DMS79 treated with DMSO at 0.1 percent for 48 hours (cell line): Measurements from ENCODE around the gene ALAS1.

ENCODE experiments used
- DNase-seq: peaks from one replicate; lab custom pipeline; 2025; lab: John Stamatoyannopoulos, UW

Gene ALAS1

GRCh38 chr3:52249683-52250082, 51.7 kb downstream of the ALAS1 start:
- DNase-seq, result no peak

- no peak for DNase-seq
Observed at GRCh38 chr3:52250122-52250521, 52.2 kb downstream of the ALAS1 start.

GRCh38 chr3:52253314-52254304, 55.6 kb downstream of the ALAS1 start:
- no peak for DNase-seq

- no peak for DNase-seq
Observed at GRCh38 chr3:52254608-52255007, 56.6 kb downstream of the ALAS1 start.

- no peak for DNase-seq
Observed at GRCh38 chr3:52256159-52256558, 58.2 kb downstream of the ALAS1 start.

GRCh38 chr3:52256622-52257021, 58.7 kb downstream of the ALAS1 start:
- DNase-seq, result no peak

GRCh38 chr3:52257911-52258310, 60.0 kb downstream of the ALAS1 start:
- no peak for DNase-seq

GRCh38 chr3:52259035-52259434, 61.1 kb downstream of the ALAS1 start:
- DNase-seq, result no peak

GRCh38 chr3:52259448-52259847, 61.5 kb downstream of the ALAS1 start:
- DNase-seq, result no peak

GRCh38 chr3:52262447-52262846, 64.5 kb downstream of the ALAS1 start:
- no peak for DNase-seq
